Natural killer cell (primary cell): ENCODE measurements around the gene SPRY4. TPM values are rescaled to one million over a fixed set of nuclear protein-coding genes. Genes with fewer than 3 reads are reported as not detected.

Source experiments
- ATAC-seq, 3 donors: fragments of 150-1000 bp in 2 of 3; fragments of 200-7000 bp in 1 of 3; cut with Tn5 transposase; 1 replicate in 1 of 3; 2 replicates in 2 of 3; pipeline ENCODE4 v1.10.0; 2021; ENCODE audit warnings: mild to moderate bottlenecking in 2 of 3, moderate library complexity in 2 of 3
- DNase-seq, 2 donors: peaks; one replicate each; pipeline versions ENCODE4 v3.0.0 to v3.0.0-alpha.2; 2013 to 2021; ENCODE audit warnings: mixed read lengths in 1 of 2
- H3K27ac ChIP-seq: one replicate; pipeline ENCODE4 v1.5.1; 2013; ENCODE audit warnings: mild to moderate bottlenecking, low read length
- H3K27me3 ChIP-seq: one replicate; pipeline ENCODE4 v1.6.1; 2013; ENCODE audit warnings: low read length; ENCODE audit not compliant: control insufficient read depth, insufficient read depth
- H3K36me3 ChIP-seq: one replicate; pipeline ENCODE4 v1.6.1; 2013; ENCODE audit warnings: low read length; ENCODE audit not compliant: control insufficient read depth, insufficient read depth
- H3K4me1 ChIP-seq: one replicate; pipeline ENCODE4 v1.6.1; 2013; ENCODE audit warnings: low read length; ENCODE audit not compliant: control insufficient read depth, insufficient read depth
- H3K4me3 ChIP-seq: one replicate; pipeline ENCODE4 v1.5.1; 2013; ENCODE audit warnings: low read length
- H3K9me3 ChIP-seq: one replicate; pipeline ENCODE4 v1.6.1; 2013; ENCODE audit warnings: low read length; ENCODE audit not compliant: control insufficient read depth, insufficient read depth
- H3K27ac Mint-ChIP-seq, 2 donors: one replicate each; pipeline ENCODE4 v1.8.0; 2022; ENCODE audit warnings: mild to moderate bottlenecking in 2 of 2, mixed read lengths in 2 of 2, moderate library complexity in 1 of 2
- H3K27me3 Mint-ChIP-seq, 2 donors: one replicate each; pipeline ENCODE4 v1.8.0; 2022; ENCODE audit warnings: low read depth in 2 of 2, mixed read lengths in 2 of 2
- H3K36me3 Mint-ChIP-seq: one replicate; pipeline ENCODE4 v1.8.0; 2022; ENCODE audit warnings: mixed read lengths
- H3K4me1 Mint-ChIP-seq, 2 donors: one replicate each; pipeline ENCODE4 v1.8.0; 2022; ENCODE audit warnings: mixed read lengths in 2 of 2
- H3K4me3 Mint-ChIP-seq: one replicate; pipeline ENCODE4 v1.8.0; 2022; ENCODE audit warnings: mild to moderate bottlenecking, moderate library complexity, mixed read lengths
- H3K9me3 Mint-ChIP-seq, 2 donors: one replicate each; pipeline ENCODE4 v1.8.0; 2022; ENCODE audit warnings: mixed read lengths in 2 of 2
- WGBS: methylation state at CpG from one replicate; pipeline ENCODE4 v1.1.7; 2013; ENCODE audit warnings: missing lambda C conversion rate; ENCODE audit not compliant: insufficient coverage; 5-methylcytosine and 5-hydroxymethylcytosine counted together
- intact Hi-C: fragments of 100-400 bp; cut with micrococcal nuclease; formaldehyde crosslinking; loops from one replicate; pipeline ENCODE4 v1.14.2; 2022
- total RNA-seq, 4 donors: library from RNA; stranded (reverse); fragments of 120-200 nt in 1 of 4; gene quantifications; one replicate each; pipeline versions ENCODE4 v1.2.3 to v1.2.4, GENCODE V29; 2013 to 2022
- TF ChIP-seq, protein P1 (sequence below): fragments of 200-600 bp; IDR thresholded peaks from one replicate; pipeline ENCODE4 v1.8.0; 2022; ENCODE audit warnings: antibody characterized with exemption

SPRY4 gene
- total RNA-seq, 3 donors from 2014 or later (not counting 1 experiment from before 2014, with no cell fraction given) = 0.20 to 1.3 (median 0.40) TPM

DNA sequence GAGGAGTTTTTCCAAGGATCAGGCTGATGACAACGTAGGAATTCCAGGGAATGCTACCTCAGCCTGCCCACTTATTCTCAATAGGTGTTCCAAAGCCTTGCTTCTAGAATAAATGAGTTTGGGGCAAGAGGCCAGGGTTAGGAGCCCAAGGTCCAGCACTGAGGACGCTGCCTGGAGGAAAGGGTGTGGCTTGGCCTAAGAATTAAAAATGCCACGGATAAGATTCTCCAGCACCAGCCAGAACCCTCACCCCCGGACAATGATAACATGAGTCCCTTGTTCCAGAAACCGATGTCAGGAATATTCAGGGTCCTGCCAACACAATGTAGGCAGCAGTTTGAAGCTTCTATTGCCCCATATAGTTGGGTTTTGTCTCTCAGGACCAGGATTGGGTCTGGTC is 7.6 kb downstream of the SPRY4 start:
- Histone ChIP-seq H3K4me1 (peaks cover 4% of the 10 kb centered on the region), H3K27ac (no peak overlapping the region), H3K27me3 (peaks cover 5% of the 10 kb centered on the region), H3K4me3 (no peak overlapping the region), H3K36me3 (no peaks in the 10 kb centered on the region), H3K9me3 (no peaks in the 10 kb centered on the region)
- Mint-ChIP-seq H3K36me3 (no peaks in the 10 kb centered on the region), H3K27me3 (peaks cover 19 to 21% of the 10 kb centered on the region in 2 donors), H3K4me1 (peaks cover 12 to 28% of the 10 kb centered on the region in 2 donors), H3K9me3 (no peaks in the 10 kb centered on the region), H3K4me3 (no peak overlapping the region), H3K27ac (no peak overlapping the region)
- intact Hi-C loops = no loop called here
- no peak for DNase-seq
- no peak for ATAC-seq
- TF ChIP-seq, protein P1, sequence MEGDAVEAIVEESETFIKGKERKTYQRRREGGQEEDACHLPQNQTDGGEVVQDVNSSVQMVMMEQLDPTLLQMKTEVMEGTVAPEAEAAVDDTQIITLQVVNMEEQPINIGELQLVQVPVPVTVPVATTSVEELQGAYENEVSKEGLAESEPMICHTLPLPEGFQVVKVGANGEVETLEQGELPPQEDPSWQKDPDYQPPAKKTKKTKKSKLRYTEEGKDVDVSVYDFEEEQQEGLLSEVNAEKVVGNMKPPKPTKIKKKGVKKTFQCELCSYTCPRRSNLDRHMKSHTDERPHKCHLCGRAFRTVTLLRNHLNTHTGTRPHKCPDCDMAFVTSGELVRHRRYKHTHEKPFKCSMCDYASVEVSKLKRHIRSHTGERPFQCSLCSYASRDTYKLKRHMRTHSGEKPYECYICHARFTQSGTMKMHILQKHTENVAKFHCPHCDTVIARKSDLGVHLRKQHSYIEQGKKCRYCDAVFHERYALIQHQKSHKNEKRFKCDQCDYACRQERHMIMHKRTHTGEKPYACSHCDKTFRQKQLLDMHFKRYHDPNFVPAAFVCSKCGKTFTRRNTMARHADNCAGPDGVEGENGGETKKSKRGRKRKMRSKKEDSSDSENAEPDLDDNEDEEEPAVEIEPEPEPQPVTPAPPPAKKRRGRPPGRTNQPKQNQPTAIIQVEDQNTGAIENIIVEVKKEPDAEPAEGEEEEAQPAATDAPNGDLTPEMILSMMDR = no peak
- WGBS = 89% methylated on average over 5 of the region's 5 CpGs

DNA sequence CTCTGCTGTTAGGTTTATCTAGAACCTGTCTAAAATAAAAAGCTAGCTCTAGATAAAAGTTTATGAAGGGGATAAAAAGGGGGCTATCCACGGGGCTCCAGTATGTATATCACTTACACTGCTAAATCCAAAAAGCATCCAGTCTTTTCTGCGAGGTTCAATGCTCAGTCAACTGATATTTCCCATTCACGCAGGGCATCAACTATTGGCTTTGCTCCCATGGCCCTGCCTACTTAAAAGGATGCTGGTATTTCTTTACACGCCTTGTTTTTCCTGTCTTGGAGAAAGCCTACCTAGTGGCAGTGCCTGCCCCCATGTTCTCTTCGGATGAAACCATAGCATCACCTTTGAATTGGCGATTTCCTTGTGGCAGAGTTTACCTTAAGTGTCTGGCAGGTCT is 8.1 kb downstream of the SPRY4 start:
- H3K27me3 Mint-ChIP-seq = peaks cover 15 to 21% of the 10 kb centered on the region in 2 donors
- H3K4me3 Mint-ChIP-seq = no peak overlapping the region
- Histone ChIP-seq H3K27me3 (peaks cover 2% of the 10 kb centered on the region), H3K4me3 (no peak overlapping the region), H3K4me1 (peaks cover 4% of the 10 kb centered on the region), H3K36me3 (no peaks in the 10 kb centered on the region), H3K27ac (no peak overlapping the region), H3K9me3 (no peaks in the 10 kb centered on the region)
- intact Hi-C loops = no loop called here
- peaks cover 12 to 28% of the 10 kb centered on the region in 2 donors for H3K4me1 Mint-ChIP-seq
- no peak for DNase-seq
- H3K9me3 Mint-ChIP-seq = no peaks in the 10 kb centered on the region
- no peak overlapping the region for H3K27ac Mint-ChIP-seq
- WGBS = 74% methylated on average over 6 of the region's 6 CpGs
- TF ChIP-seq, protein P1 = no peak
- H3K36me3 Mint-ChIP-seq = no peaks in the 10 kb centered on the region
- ATAC-seq = no peak

DNA sequence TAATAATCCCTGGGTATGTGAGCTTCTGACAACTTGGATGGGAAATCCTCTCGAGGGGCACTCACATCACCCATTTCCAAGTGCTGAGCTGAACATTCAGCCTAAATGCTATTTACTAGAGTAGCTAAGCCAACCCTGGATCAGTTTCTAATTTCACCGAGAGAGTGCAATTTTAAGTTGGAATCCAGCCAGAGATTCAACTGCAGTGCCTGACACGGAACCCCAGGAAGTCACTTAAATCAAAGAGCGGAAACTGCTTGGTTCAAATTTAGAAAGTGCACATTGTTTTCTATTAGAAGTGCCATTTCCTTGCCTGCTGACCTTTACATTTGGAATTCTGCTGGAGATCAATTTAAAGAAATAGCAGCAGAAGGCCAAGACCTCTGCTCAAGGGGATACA is 8.8 kb downstream of the SPRY4 start:
- 14% methylated on average over 4 of the region's 4 CpGs for WGBS

More for the DNA sequence above, 8.8 kb downstream of the SPRY4 start:
- no peak overlapping the region for H3K27ac Mint-ChIP-seq
- H3K36me3 Mint-ChIP-seq = no peaks in the 10 kb centered on the region
- H3K27ac ChIP-seq = no peak overlapping the region
- no peaks in the 10 kb centered on the region for H3K9me3 Mint-ChIP-seq
- intact Hi-C loops = no loop called here
- no peak for ATAC-seq
- H3K36me3 ChIP-seq = no peaks in the 10 kb centered on the region
- H3K9me3 ChIP-seq = no peaks in the 10 kb centered on the region
- no peak overlapping the region for H3K4me3 ChIP-seq
- H3K4me1 Mint-ChIP-seq = peaks cover 10 to 22% of the 10 kb centered on the region in 2 donors
- peaks cover 2% of the 10 kb centered on the region for H3K27me3 ChIP-seq
- DNase-seq = peak in 1 of 2 donors; percentile 63
- no peak overlapping the region for H3K4me3 Mint-ChIP-seq
- peaks cover 9 to 16% of the 10 kb centered on the region in 2 donors for H3K27me3 Mint-ChIP-seq
- peaks cover 4% of the 10 kb centered on the region for H3K4me1 ChIP-seq
- TF ChIP-seq, protein P1 = no peak
